GM12865 (cell line): Measurements from ENCODE around the gene TROAP.

ENCODE experiments used
- DNase-seq: peaks from one replicate; pipeline ENCODE4 v3.0.0; 2010; ENCODE audit warnings: low read depth
- H3K4me3 ChIP-seq: 2 replicates; pipeline ENCODE4 v1.5.1; 2011; ENCODE audit warnings: mild to moderate bottlenecking, low read depth, low read length, control low read depth
- CTCF ChIP-seq: IDR thresholded peaks from 2 replicates; pipeline ENCODE4 v1.5.1; 2011; ENCODE audit warnings: low read length, control low read depth, low read depth, inconsistent platforms; ENCODE audit not compliant: insufficient read depth; ENCODE audit errors: missing control alignments

The TROAP gene

GRCh38 chr12:49366096-49366651, 43.1 kb downstream of the TROAP start:
- peak overlapping the region; percentile 75 for H3K4me3 ChIP-seq
- no peak for TF ChIP-seq CTCF
- DNase-seq = no peak

- DNase-seq = peak; percentile 98
- peak; percentile 32 for TF ChIP-seq CTCF
- H3K4me3 ChIP-seq = peak overlapping the region; percentile 75
Measured at GRCh38 chr12:49366652-49367380, 43.8 kb downstream of the TROAP start.

DNA sequence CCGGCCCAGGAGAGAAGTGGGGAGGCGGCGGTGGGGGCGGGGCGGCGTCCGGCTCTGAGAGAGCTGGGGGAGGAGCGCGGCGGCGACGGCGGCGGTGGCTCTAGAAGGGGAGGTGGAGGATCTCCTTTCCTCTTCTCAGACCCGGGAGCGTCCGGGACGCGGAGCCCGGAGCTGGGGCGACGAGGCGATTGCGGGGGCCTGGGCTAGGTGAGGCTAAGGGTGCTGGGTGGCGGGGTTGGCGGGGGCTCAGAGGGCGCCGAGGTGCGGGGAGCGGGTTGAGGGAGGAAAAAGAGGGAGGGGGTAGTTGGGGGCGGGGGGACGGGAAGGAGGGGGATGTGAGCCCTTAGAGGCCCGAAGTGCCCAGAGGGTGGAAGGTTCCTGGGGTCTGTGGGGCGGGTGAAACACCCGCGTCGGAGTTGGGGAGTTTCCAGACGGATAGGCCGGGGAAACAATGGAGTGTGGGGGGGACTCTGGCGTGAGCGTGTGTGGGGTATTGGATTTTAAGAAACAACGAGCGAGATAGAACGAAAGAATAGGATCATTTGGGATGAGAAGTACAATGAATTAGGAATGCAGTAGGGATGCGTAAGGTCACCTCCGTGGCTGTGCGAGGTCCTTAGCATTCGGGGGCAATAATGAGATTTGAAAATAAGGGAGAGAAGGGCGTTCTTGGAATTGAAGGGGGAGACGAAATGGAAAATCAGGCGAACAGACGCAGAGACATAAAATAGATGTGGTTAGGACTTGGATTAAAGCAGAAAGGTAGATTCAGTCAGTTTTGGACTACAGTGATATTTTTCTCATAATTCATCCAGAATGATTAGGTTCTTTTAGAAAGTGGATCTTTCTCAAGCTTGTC, 44.6 kb downstream of the TROAP start, which contains the start of gene SPATS2:
TSS of gene SPATS2 (plus strand) at position 82 of the 859 bp plus-strand sequence. CDS start 93,551 bp downstream, outside the sequence.
- peak; percentile 63 for DNase-seq
- no peak for TF ChIP-seq CTCF
- H3K4me3 ChIP-seq = peak within 1 kb of the TSS; percentile 75

GRCh38 chr12:49368240-49368600, 45.2 kb downstream of the TROAP start:
- peak overlapping the region; percentile 75 for H3K4me3 ChIP-seq
- no peak for TF ChIP-seq CTCF
- DNase-seq = no peak

- peak overlapping the region; percentile 75 for H3K4me3 ChIP-seq
- TF ChIP-seq CTCF = peak; percentile 62
- DNase-seq = peak; percentile 89
Measured at GRCh38 chr12:49369411-49370145, 46.5 kb downstream of the TROAP start.

- no peak for DNase-seq
- peak overlapping the region; percentile 75 for H3K4me3 ChIP-seq
- no peak for TF ChIP-seq CTCF
Measured at GRCh38 chr12:49370539-49370938, 47.5 kb downstream of the TROAP start.
